Measurements from ENCODE around the gene CUTA. TPM values are rescaled to one million over a fixed set of nuclear protein-coding genes. Genes with fewer than 3 reads are reported as not detected.
"Not testable (repeated sequence)": the region's sequence is repeated elsewhere in the genome, so short reads cannot be mapped to it uniquely, and the experiment has no call there.

CUTA gene
- total RNA-seq, 1 donor from 2014 or later, result 319 TPM

GRCh38 chr6:33373960-33374910 is 43.7 kb downstream of the CUTA start:
- H3K9me3 Mint-ChIP-seq, result no peaks in the 10 kb centered on the region
- H3K4me3 Mint-ChIP-seq, result no peak overlapping the region
- H3K36me3 Mint-ChIP-seq (ENCODE audit: low read depth), result no peaks in the 10 kb centered on the region
- no peaks in the 10 kb centered on the region for H3K4me1 Mint-ChIP-seq
- TF ChIP-seq CTCF (conservative IDR thresholded peaks at IDR 0.05), result no peak
- peaks cover 3% of the 10 kb centered on the region for H3K27me3 Mint-ChIP-seq (ENCODE audit: low read depth)
- no peak for DNase-seq (ENCODE audit: low read depth, low spot score)
- H3K27ac Mint-ChIP-seq (ENCODE audit: unreplicated experiment), result no peak overlapping the region

- no peaks in the 10 kb centered on the region for H3K9me3 Mint-ChIP-seq
- TF ChIP-seq CTCF (conservative IDR thresholded peaks at IDR 0.05), result no peak
- no peak for DNase-seq (ENCODE audit: low read depth, low spot score)
- H3K4me3 Mint-ChIP-seq, result no peak overlapping the region
- H3K36me3 Mint-ChIP-seq (ENCODE audit: low read depth), result no peaks in the 10 kb centered on the region
- peaks cover 3% of the 10 kb centered on the region for H3K27me3 Mint-ChIP-seq (ENCODE audit: low read depth)
- no peak overlapping the region for H3K27ac Mint-ChIP-seq (ENCODE audit: unreplicated experiment)
- no peaks in the 10 kb centered on the region for H3K4me1 Mint-ChIP-seq
Measured at GRCh38 chr6:33372526-33373123, 45.3 kb downstream of the CUTA start.

GRCh38 chr6:33371901-33372300 is 46.0 kb downstream of the CUTA start:
- not testable (repeated sequence) for H3K27me3 Mint-ChIP-seq (ENCODE audit: low read depth); H3K4me1 Mint-ChIP-seq; DNase-seq (ENCODE audit: low read depth, low spot score); H3K36me3 Mint-ChIP-seq (ENCODE audit: low read depth); H3K4me3 Mint-ChIP-seq; H3K9me3 Mint-ChIP-seq; H3K27ac Mint-ChIP-seq (ENCODE audit: unreplicated experiment)

- not testable (repeated sequence) for H3K36me3 Mint-ChIP-seq (ENCODE audit: low read depth); H3K4me3 Mint-ChIP-seq; H3K27me3 Mint-ChIP-seq (ENCODE audit: low read depth); H3K9me3 Mint-ChIP-seq; H3K27ac Mint-ChIP-seq (ENCODE audit: unreplicated experiment); DNase-seq (ENCODE audit: low read depth, low spot score)
- peaks cover 21% of the 10 kb centered on the region for H3K4me1 Mint-ChIP-seq
Measured at GRCh38 chr6:33367715-33368025, 50.2 kb downstream of the CUTA start.

- Mint-ChIP-seq H3K27ac (ENCODE audit: unreplicated experiment) (peak overlapping the region; percentile 62), H3K9me3 (no peaks in the 10 kb centered on the region), H3K4me1 (peaks cover 21% of the 10 kb centered on the region), H3K27me3 (ENCODE audit: low read depth) (no peaks in the 10 kb centered on the region), H3K4me3 (no peak overlapping the region), H3K36me3 (ENCODE audit: low read depth) (no peaks in the 10 kb centered on the region)
- no peak for TF ChIP-seq CTCF (conservative IDR thresholded peaks at IDR 0.05)
- no peak for DNase-seq (ENCODE audit: low read depth, low spot score)
Measured at GRCh38 chr6:33367009-33367714, 50.7 kb downstream of the CUTA start.

Small RNAs within 50 kb of the gene (microRNA-seq; reads per million reads assigned to microRNA genes)
- 4.1 reads per million for gene MIR5004

Other genes starting within 250 kb of the CUTA start
- gene COL11A2, start 225.6 kb downstream of the CUTA start, total RNA-seq, result 4.2 and 5.9 TPM in 2 replicates
- gene RXRB, start 217.4 kb downstream of the CUTA start, total RNA-seq, result 31.8 and 33.1 TPM in 2 replicates
- 95.7 and 103 TPM in 2 replicates for gene SLC39A7, start 217.2 kb downstream of the CUTA start, total RNA-seq
- 3.3 and 4.4 TPM in 2 replicates for gene HSD17B8, start 213.5 kb downstream of the CUTA start, total RNA-seq
- 61.2 and 61.7 TPM in 2 replicates for gene RING1, start 209.6 kb downstream of the CUTA start, total RNA-seq
- 53.2 and 57.3 TPM in 2 replicates for gene VPS52, start 146.2 kb downstream of the CUTA start, total RNA-seq
- gene RPS18, start 146.0 kb downstream of the CUTA start, total RNA-seq, result 2,299 and 2,407 TPM in 2 replicates
- 2.0 and 2.8 TPM in 2 replicates for gene B3GALT4, start 141.0 kb downstream of the CUTA start, total RNA-seq
- 54.5 and 60.6 TPM in 2 replicates for gene WDR46, start 128.9 kb downstream of the CUTA start, total RNA-seq
- 54.9 and 61.4 TPM in 2 replicates for gene PFDN6, start 128.5 kb downstream of the CUTA start, total RNA-seq
- gene RGL2, start 119.2 kb downstream of the CUTA start, total RNA-seq, result 51.9 and 56.0 TPM in 2 replicates
- 15.4 and 16.2 TPM in 2 replicates for gene TAPBP, start 104.0 kb downstream of the CUTA start, total RNA-seq
- 23.0 and 23.4 TPM in 2 replicates for gene ZBTB22, start 100.4 kb downstream of the CUTA start, total RNA-seq
- gene DAXX, start 95.1 kb downstream of the CUTA start, total RNA-seq, result 85.0 and 88.2 TPM in 2 replicates
- gene KIFC1, start 26.3 kb downstream of the CUTA start, total RNA-seq, result 123 and 124 TPM in 2 replicates
- 63.5 and 70.5 TPM in 2 replicates for gene PHF1, start 7.1 kb downstream of the CUTA start, total RNA-seq
- gene SYNGAP1, start 2.0 kb upstream of the CUTA start, total RNA-seq, result 72.4 and 73.5 TPM in 2 replicates
- 18.4 and 21.1 TPM in 2 replicates for gene ZBTB9, start 36.5 kb upstream of the CUTA start, total RNA-seq
- 29.9 and 32.9 TPM in 2 replicates for gene BAK1, start 162.2 kb upstream of the CUTA start, total RNA-seq
- gene ITPR3, start 203.2 kb upstream of the CUTA start, total RNA-seq, result 16.0 TPM in 2 replicates

Measured in neural crest cell (in vitro differentiated cells).